Bronchial epithelial cell (primary cell): ENCODE measurements around the gene MICAL1. TPM values are rescaled to one million over a fixed set of nuclear protein-coding genes. Genes with fewer than 3 reads are reported as not detected.

Experiments used
- DNase-seq: peaks from one replicate; pipeline ENCODE4 v3.0.0-alpha.2; 2010; ENCODE audit warnings: low read depth
- FAIRE-seq: peaks from 2 replicates; lab custom pipeline; 2011; peaks lifted over from hg19 to GRCh38; lab: Jason Lieb, UNC
- H3K27me3 ChIP-seq: 2 replicates; pipeline ENCODE4 v1.5.1; 2011; ENCODE audit warnings: low read length; ENCODE audit not compliant: control insufficient read depth, insufficient read depth
- H3K36me3 ChIP-seq: 2 replicates; pipeline ENCODE4 v1.5.1; 2011; ENCODE audit warnings: low read length; ENCODE audit not compliant: control insufficient read depth, insufficient read depth
- H3K4me3 ChIP-seq: 2 replicates; pipeline ENCODE4 v1.5.1; 2011; ENCODE audit warnings: mild to moderate bottlenecking, low read depth, low read length, control low read depth
- CTCF ChIP-seq: IDR thresholded peaks from 2 replicates; pipeline ENCODE4 v1.5.1; 2011; ENCODE audit warnings: mild to moderate bottlenecking, moderate library complexity, low read length, control low read depth, inconsistent platforms; ENCODE audit not compliant: insufficient read depth, severe bottlenecking
- total RNA-seq: library from RNA; depleted of rRNA; stranded (reverse); fragments of >200 nt; gene quantifications from 2 replicates; pipeline ENCODE4 v1.2.1, GENCODE V29; 2014

The MICAL1 gene
- total RNA-seq, 1 donor from 2014 or later: 14.2 TPM

GRCh38 chr6:109406196-109406595, 49.4 kb downstream of the MICAL1 start:
- no peak overlapping the region for H3K4me3 ChIP-seq
- no peak for TF ChIP-seq CTCF
- peak; percentile 72 for DNase-seq
- FAIRE-seq: no peak
- H3K27me3 ChIP-seq: peaks cover 2% of the 10 kb centered on the region
- H3K36me3 ChIP-seq: no peaks in the 10 kb centered on the region

DNA sequence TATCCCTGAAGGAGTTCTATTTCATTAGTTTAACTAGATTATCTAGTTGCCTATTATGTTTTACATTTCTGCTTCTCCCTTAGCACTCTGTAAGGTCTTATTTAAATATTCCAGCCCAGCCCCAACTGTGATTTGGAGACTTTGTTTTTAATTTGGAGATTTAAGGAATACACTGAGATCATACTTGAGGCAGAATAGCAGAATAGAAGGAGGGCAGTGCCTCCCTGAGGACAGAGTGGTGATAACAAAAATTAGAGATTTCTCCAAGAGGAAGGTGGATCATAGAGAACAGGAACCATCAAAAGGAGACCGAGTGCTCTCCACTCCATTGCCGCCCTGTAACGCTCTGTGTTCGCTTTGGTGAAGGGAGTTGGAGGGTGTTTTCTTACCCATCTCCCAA, 58.6 kb downstream of the MICAL1 start:
- no peaks in the 10 kb centered on the region for H3K36me3 ChIP-seq
- no peak overlapping the region for H3K4me3 ChIP-seq
- TF ChIP-seq CTCF: no peak
- FAIRE-seq (no peak), DNase-seq (no peak)
- no peaks in the 10 kb centered on the region for H3K27me3 ChIP-seq

- FAIRE-seq: no peak
- no peak for DNase-seq
Observed at GRCh38 chr6:109396046-109396718, 59.4 kb downstream of the MICAL1 start.

More at GRCh38 chr6:109396046-109396718, 59.4 kb downstream of the MICAL1 start:
- Histone ChIP-seq H3K36me3 (no peaks in the 10 kb centered on the region), H3K27me3 (no peaks in the 10 kb centered on the region), H3K4me3 (no peak overlapping the region)
- no peak for TF ChIP-seq CTCF

Other genes with a start within 250 kb of the MICAL1 start
- 113 and 115 TPM in 2 replicates for gene CD164, start 73.3 kb downstream of the MICAL1 start, total RNA-seq
- gene PPIL6, start 15.1 kb downstream of the MICAL1 start, total RNA-seq: 8.4 and 9.3 TPM in 2 replicates
- 18.9 and 19.7 TPM in 2 replicates for gene SMPD2, start 15.0 kb downstream of the MICAL1 start, total RNA-seq
- gene ZBTB24, start 27.4 kb upstream of the MICAL1 start, total RNA-seq: 4.6 and 6.3 TPM in 2 replicates
- 3.2 and 4.2 TPM in 2 replicates for gene AK9, start 235.4 kb upstream of the MICAL1 start, total RNA-seq
- 14.7 and 17.2 TPM in 2 replicates for gene FIG4, start 235.5 kb upstream of the MICAL1 start, total RNA-seq